ENCODE measurements around the gene DYSF.

DYSF gene

GRCh38 chr2:71540818-71541217 lies 87.5 kb downstream of the DYSF start:
- in situ Hi-C loops (cut with MboI; ENCODE audit: low pct_unique_long_range_greater_than_20kb, low sequenced_read_pairs): loop anchor here (25.0 kb wide), 1 partner anchor 596 kb away; the partner anchor contains the start of gene CYP26B1

GRCh38 chr2:71544919-71545571 lies 91.7 kb downstream of the DYSF start:
- DNase-seq: no peak
- in situ Hi-C loops (cut with MboI; ENCODE audit: low pct_unique_long_range_greater_than_20kb, low sequenced_read_pairs): loop anchor here (25.0 kb wide), 1 partner anchor 592 kb away; the partner anchor contains the start of gene CYP26B1

More at GRCh38 chr2:71540818-71541217, 87.5 kb downstream of the DYSF start:
- no peak for DNase-seq

GRCh38 chr2:71545572-71546274 lies 92.4 kb downstream of the DYSF start:
- in situ Hi-C loops (cut with MboI; ENCODE audit: low pct_unique_long_range_greater_than_20kb, low sequenced_read_pairs): loop anchor here (25.0 kb wide), 1 partner anchor 592 kb away; the partner anchor contains the start of gene CYP26B1
- DNase-seq: peak; percentile 83

- in situ Hi-C loops (cut with MboI; ENCODE audit: low pct_unique_long_range_greater_than_20kb, low sequenced_read_pairs): loop anchor here (25.0 kb wide), 1 partner anchor 591 kb away; the partner anchor contains the start of gene CYP26B1
- no peak for DNase-seq
Measured at GRCh38 chr2:71546275-71546638, 92.9 kb downstream of the DYSF start.

- DNase-seq: no peak
- in situ Hi-C loops (cut with MboI; ENCODE audit: low pct_unique_long_range_greater_than_20kb, low sequenced_read_pairs): loop anchor here (25.0 kb wide), 1 partner anchor 590 kb away; the partner anchor contains the start of gene CYP26B1
Measured at GRCh38 chr2:71546777-71547281, 93.5 kb downstream of the DYSF start.

GRCh38 chr2:71547616-71548285 lies 94.4 kb downstream of the DYSF start:
- no peak for DNase-seq
- in situ Hi-C loops (cut with MboI; ENCODE audit: low pct_unique_long_range_greater_than_20kb, low sequenced_read_pairs): loop anchor here (25.0 kb wide), 1 partner anchor 590 kb away; the partner anchor contains the start of gene CYP26B1

- peak; percentile 70 for DNase-seq
Measured at GRCh38 chr2:71548646-71549425, 95.5 kb downstream of the DYSF start.

GRCh38 chr2:71550801-71551630 lies 97.7 kb downstream of the DYSF start:
- DNase-seq: no peak
- in situ Hi-C loops (cut with MboI; ENCODE audit: low pct_unique_long_range_greater_than_20kb, low sequenced_read_pairs): loop anchor here (25.0 kb wide), 1 partner anchor 1036 kb away; no protein-coding TSS in a partner anchor

More at GRCh38 chr2:71548646-71549425, 95.5 kb downstream of the DYSF start:
- in situ Hi-C loops (cut with MboI; ENCODE audit: low pct_unique_long_range_greater_than_20kb, low sequenced_read_pairs): loop anchor here (25.0 kb wide), 1 partner anchor 588 kb away; the partner anchor contains the start of gene CYP26B1

GRCh38 chr2:71551631-71551915 lies 98.2 kb downstream of the DYSF start:
- no peak for DNase-seq
- in situ Hi-C loops (cut with MboI; ENCODE audit: low pct_unique_long_range_greater_than_20kb, low sequenced_read_pairs): loop anchor here (25.0 kb wide), 1 partner anchor 1036 kb away; no protein-coding TSS in a partner anchor

- in situ Hi-C loops (cut with MboI; ENCODE audit: low pct_unique_long_range_greater_than_20kb, low sequenced_read_pairs): loop anchor here (25.0 kb wide), 1 partner anchor 1035 kb away; no protein-coding TSS in a partner anchor
- DNase-seq: no peak
Measured at GRCh38 chr2:71552356-71552755, 99.0 kb downstream of the DYSF start.

- no peak for DNase-seq
- in situ Hi-C loops (cut with MboI; ENCODE audit: low pct_unique_long_range_greater_than_20kb, low sequenced_read_pairs): loop anchor here (25.0 kb wide), 1 partner anchor 1034 kb away; no protein-coding TSS in a partner anchor
Measured at GRCh38 chr2:71552861-71553301, 99.5 kb downstream of the DYSF start.

GRCh38 chr2:71554028-71554705 lies 100.8 kb downstream of the DYSF start:
- in situ Hi-C loops (cut with MboI; ENCODE audit: low pct_unique_long_range_greater_than_20kb, low sequenced_read_pairs): loop anchor here (25.0 kb wide), 1 partner anchor 1033 kb away; no protein-coding TSS in a partner anchor
- no peak for DNase-seq

- no peak for DNase-seq
- in situ Hi-C loops (cut with MboI; ENCODE audit: low pct_unique_long_range_greater_than_20kb, low sequenced_read_pairs): loop anchor here (25.0 kb wide), 1 partner anchor 1033 kb away; no protein-coding TSS in a partner anchor
Measured at GRCh38 chr2:71554706-71555056, 101.3 kb downstream of the DYSF start.

GRCh38 chr2:71555798-71556454 lies 102.6 kb downstream of the DYSF start:
- in situ Hi-C loops (cut with MboI; ENCODE audit: low pct_unique_long_range_greater_than_20kb, low sequenced_read_pairs): loop anchor here (25.0 kb wide), 1 partner anchor 1031 kb away; no protein-coding TSS in a partner anchor
- no peak for DNase-seq

GRCh38 chr2:71556692-71557250 lies 103.4 kb downstream of the DYSF start:
- in situ Hi-C loops (cut with MboI; ENCODE audit: low pct_unique_long_range_greater_than_20kb, low sequenced_read_pairs): loop anchor here (25.0 kb wide), 1 partner anchor 1031 kb away; no protein-coding TSS in a partner anchor
- DNase-seq: no peak

- DNase-seq: no peak
- in situ Hi-C loops (cut with MboI; ENCODE audit: low pct_unique_long_range_greater_than_20kb, low sequenced_read_pairs): loop anchor here (25.0 kb wide), 1 partner anchor 1030 kb away; no protein-coding TSS in a partner anchor
Measured at GRCh38 chr2:71557321-71557720, 104.0 kb downstream of the DYSF start.
